NCI-H446 treated with DMSO at 0.1 percent for 48 hours (cell line): ENCODE results near the gene DTYMK.
"Not testable (repeated sequence)": the region's sequence is repeated elsewhere in the genome, so short reads cannot be mapped to it uniquely, and the experiment has no call there.

Source experiments
- DNase-seq: peaks from one replicate; lab custom pipeline; 2025; lab: John Stamatoyannopoulos, UW

The DTYMK gene

DNA sequence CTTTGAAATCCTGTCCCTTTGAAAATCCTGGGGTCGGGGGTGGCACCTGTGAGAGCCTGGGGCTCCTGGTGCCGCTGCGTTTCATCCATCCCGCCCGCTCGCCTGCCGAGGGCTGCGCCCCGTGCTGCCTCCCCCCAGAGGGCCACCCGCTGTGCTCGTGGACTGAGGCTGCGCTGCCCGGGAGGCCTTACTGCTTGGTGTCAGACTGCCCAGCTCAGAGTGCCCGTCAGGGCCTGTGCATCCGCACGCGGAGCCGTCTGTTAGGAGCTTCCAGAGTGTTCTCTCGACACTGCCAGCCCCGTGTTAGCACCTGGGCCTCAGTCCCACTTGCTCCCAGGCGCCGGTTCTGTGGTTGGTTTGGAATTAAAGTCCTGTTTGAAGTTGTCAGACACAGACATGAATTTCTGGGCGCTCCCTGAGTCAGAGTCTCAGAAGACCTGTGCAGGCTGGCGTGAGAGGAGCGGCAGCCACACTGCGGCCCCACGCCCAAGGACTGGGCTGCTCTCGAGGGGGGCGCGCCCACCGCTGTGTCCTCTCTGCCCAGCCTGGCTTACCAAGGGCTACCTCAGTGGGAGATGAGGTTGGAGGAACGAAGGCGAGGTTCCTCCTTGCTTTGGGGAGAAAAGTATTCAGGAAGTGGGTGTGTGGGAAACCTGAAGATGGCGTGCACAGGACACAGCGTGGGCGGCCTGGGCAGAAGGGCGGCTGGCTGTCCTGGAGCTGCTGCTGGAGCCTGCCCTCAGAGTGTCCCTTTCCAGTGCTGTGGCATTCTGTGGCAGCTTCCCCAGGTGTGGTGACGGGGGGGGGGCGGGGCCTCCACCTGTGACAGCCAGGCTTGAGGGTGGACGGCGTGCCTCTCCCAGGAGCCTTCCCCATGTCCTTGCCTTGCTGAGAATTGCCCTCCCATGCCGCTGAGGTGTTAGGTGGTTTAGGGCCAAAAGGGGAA lies 14.1 kb downstream of the DTYMK start:
- no peak for DNase-seq

DNA sequence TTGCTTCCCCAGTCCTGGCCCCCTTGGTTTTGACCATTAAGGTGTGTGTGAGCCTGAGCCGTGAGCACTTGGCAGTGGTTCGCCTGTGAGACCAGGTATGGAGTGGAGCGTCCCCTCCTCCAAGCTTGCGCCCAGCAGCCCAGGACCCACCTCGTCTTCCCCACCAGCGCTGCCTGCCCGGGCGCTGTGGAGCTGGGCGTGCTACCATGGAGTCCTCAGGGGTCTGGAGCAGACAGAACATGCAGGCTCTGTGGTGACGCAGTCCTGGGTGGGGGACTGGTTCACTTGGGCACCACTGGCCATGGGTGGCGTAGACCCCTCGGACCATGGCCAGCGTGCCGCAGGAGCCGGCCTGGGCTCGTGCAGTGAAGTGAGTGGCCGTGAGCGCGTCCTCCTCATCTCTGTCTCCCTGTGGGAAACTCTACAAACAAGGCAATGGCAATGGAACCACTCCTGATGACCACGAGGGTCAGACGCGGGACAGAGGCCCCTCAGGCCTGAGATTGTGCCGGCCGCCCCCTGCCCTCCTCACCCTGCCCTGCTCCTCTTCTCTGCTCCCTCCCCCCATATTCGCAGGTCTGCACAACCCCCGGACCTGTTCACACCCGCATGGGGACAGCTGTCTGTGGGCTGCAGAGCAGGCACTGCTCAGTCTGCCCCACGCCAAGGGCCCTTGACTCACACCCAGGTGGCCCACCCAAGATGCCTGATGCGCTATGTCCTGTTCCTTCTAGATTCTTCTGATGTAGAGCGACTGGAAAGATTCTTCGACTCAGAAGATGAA lies 15.0 kb downstream of the DTYMK start:
- DNase-seq = no peak

DNA sequence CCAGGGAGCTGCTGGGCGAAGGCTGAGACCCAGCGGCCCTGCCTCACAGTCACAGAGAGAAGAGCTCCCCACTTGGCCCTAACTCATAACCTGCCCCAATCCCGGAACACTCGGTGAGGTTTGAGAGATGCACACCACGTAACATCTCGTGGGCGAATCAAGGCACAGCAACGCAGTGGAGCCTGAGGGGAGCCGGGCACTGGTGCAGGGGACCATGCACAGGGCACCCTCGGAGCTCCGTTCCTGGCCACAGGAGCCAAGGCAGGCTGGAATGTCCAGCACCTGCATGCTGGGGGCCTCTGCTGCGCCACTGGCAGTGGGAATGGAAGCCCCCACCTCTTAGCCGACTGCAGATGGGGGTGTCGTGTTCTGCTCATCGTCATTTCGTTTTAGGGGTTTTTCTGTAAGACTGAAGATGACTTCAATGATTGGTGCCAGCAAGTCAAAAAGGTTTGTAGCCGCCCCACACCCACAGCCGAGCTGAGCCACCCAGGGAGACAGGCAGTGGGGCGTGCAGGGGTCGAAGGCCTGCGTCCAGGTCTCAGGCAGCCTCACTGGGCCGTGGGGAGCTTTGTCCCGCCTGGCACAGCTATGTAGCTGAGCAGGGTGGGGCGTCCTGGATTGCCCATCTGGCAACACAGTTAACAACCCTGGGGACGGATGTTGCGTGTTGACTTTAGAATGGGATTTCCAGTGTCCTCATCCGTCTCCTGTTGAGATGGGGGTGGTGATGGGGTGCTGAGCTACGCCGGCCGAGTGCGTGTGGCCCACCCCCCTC lies 16.1 kb downstream of the DTYMK start:
- DNase-seq = no peak

DNA sequence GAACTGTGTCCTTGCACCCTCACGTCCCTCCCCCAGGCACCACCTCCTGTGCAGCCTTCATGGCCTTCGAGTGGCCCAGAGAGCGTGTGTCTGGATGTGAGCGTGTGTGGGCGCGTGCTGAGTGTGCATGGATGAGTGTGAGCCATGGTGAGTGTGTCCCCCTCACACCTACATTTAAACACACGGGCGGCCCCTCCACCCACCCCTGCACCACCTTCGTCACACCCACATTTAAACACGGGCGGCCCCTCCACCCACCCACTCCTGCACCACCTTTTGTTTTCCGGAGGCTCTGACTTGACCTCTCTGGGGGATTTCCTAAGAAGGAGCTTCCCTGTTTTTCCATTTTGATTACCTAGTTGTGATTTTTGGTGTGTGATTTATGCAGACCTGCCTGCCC lies 17.8 kb downstream of the DTYMK start:
- DNase-seq = no peak

GRCh38 chr2:241668354-241668753 lies 18.3 kb downstream of the DTYMK start:
- DNase-seq = no peak

DNA sequence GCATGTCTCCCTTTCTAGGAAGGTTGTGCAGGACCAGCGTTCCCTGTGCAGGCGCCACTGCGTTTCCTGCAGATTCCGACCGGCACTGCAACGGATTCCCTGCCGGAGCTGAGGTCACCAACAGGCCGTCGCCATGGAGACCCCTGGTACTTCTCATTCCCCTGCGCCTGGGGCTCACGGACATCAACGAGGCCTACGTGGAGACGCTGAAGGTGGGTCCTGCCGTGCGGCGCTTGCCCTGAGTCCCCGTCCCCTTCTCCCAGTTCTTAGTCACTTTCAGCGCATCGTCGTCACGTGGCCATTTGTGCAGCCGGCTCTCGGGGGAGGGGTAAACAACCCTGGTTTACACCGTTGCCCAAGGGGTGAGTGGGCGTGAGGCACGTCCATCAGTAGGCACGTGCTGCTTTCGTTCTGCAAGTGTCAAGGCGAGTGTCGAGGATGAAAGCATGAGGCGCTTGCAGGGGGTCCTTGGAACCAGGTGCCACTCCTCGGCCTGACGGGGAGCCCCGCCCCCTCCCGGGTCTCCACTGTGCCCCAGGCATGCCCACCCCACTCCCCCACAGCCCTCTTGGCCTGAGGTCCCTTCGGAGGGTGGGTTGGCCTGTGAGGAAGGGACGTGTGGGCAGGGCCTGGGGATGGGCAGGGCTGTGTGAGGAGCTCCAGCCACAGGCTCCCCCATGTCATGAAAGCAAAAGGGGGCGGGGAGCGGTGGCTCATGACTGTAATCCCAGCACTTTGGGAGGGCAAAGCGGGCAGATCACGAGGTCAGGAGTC lies 19.8 kb downstream of the DTYMK start:
- no peak for DNase-seq

GRCh38 chr2:241665731-241666440 lies 20.7 kb downstream of the DTYMK start:
- no peak for DNase-seq

- not testable (repeated sequence) for DNase-seq
Measured at GRCh38 chr2:241662731-241663130, 23.9 kb downstream of the DTYMK start.

GRCh38 chr2:241660593-241661213 lies 25.9 kb downstream of the DTYMK start:
- no peak for DNase-seq

- DNase-seq = no peak
Measured at GRCh38 chr2:241659150-241659739, 27.4 kb downstream of the DTYMK start.

- DNase-seq = no peak
Measured at GRCh38 chr2:241658296-241658695, 28.3 kb downstream of the DTYMK start.

DNA sequence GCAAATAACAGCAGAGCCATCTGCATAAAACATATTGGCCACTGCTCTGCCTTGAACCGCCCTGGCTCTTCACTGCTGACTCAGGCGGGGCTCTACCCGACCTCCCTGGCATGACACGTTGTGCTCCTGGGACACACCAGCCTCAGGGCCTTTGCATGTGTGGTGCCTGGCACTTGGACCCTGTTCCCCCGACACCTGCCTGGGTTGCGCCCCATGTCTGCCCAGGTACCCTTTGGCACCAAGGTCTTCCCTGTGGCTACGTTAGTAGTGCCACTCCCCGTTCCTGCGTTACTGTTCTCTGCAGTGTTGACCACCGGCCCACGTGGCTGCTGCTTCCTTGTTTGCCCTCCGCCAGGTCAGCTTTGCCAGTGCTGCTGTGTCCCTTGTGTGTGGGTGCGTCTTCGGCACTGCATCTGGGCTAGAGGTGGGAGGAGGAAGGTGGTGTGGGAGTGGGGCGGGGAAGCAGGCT lies 28.8 kb downstream of the DTYMK start:
- DNase-seq = no peak

- DNase-seq = no peak
Measured at GRCh38 chr2:241656190-241656741, 30.3 kb downstream of the DTYMK start.

- no peak for DNase-seq
Measured at GRCh38 chr2:241655516-241656189, 31.0 kb downstream of the DTYMK start.

DNA sequence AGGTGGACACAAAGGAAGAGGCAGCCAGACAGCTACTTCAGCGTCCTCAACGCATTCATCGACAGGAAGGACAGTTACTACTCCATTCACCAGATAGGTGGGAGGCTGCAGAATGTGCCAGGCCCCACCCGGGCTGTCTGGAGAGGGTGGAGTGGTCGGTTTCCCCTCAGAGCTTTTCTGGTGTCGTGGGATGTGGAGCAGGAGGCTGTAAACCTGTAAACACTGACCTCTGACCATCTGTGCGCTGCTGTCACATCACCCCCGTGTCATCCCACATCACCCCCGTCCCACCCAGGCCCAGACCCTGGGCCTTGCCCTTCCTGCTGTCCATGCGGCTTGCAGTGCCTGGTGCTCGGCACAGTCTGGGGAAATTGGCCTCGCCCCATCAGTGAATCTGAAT lies 32.1 kb downstream of the DTYMK start:
- no peak for DNase-seq

DNA sequence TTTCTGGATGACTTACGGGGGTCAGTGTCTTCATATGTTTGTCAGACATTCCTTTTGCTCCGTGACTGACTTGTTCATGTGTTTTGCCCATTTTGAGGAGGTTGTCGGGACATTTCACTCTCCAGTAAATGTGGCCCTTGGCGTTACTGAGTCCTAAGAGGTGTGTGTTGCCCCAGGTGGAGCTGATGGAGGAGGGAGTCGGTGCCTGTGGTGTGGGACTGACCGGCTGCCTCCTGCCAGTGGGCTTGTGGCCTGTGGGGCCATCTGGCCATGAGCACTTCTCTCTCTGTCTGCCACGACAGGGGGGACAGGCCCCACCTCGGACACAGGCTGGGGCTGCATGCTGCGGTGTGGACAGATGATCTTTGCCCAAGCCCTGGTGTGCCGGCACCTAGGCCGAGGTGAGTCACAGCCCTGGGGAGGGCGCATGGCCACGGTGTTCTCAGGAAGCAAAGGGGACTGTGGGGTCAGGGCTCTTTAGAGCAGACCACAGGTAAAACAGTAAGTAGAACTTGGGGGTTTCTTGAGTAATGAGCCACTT lies 33.3 kb downstream of the DTYMK start:
- no peak for DNase-seq

DNA sequence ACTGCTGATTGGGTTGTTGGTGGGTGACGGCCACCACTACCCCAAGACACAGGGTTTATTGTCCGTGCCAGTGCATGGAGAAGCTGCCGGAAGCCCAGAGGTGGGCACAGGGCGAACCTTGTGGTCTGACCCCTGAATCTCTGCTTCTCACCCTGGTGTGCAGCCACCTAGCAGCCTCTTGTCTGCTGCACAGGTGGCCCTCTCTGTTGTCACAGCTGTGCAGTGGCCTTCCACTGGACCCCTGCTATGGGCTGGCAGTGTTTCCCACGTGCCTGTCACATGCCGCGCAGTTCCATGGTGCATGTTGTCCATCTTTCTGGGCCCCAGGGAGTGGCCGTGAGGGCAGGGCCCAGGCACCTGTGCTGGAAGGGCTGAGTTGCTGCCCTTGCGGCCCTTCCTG lies 33.9 kb downstream of the DTYMK start:
- DNase-seq = no peak

DNA sequence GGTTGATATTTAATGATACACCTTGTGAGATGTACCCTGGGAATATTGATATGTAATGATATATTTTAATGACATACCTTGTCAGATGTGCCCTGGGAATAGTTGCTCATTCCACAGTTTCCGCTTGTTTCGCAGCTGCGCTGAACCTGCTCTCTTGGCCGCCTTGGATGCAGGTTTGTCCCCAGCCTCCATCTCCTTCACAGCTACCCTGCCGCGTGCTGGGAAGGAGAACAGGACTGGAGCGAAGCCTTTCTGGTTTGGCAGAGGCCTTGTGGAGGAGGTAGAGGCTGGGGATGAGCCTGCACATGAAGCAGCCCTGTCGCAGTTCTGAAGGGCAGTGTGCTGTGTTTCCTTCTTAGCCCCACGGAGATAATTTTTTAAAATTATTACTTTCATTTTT lies 34.5 kb downstream of the DTYMK start:
- no peak for DNase-seq

- DNase-seq = no peak
Measured at GRCh38 chr2:241649927-241650326, 36.7 kb downstream of the DTYMK start.
